A673 (cell line): ENCODE measurements around the gene RAPGEF4.

Experiments
- CTCF ChIP-seq: fragments of 300-800, 200-600 bp; sonication (generic); conservative IDR thresholded peaks from 2 replicates; pipeline ENCODE4 v1.5.1; 2017; ENCODE audit warnings: low read depth, mild to moderate bottlenecking, antibody characterized with exemption, low read length, moderate library complexity, mixed read lengths
- EZH2 ChIP-seq: fragments of 200-600 bp; sonication (generic); IDR thresholded peaks from 2 replicates; pipeline ENCODE4 v1.6.1; 2017; ENCODE audit warnings: borderline replicate concordance, low read depth, mild to moderate bottlenecking, mixed read lengths, antibody characterized with exemption, low read length; ENCODE audit not compliant: poor library complexity, severe bottlenecking

- TF ChIP-seq CTCF (no peak), EZH2 (no peak)
Observed at GRCh38 chr2:173051463-173052215, 316.0 kb downstream of the RAPGEF4 start.
